Measurements from ENCODE around the gene NAE1.

DNA sequence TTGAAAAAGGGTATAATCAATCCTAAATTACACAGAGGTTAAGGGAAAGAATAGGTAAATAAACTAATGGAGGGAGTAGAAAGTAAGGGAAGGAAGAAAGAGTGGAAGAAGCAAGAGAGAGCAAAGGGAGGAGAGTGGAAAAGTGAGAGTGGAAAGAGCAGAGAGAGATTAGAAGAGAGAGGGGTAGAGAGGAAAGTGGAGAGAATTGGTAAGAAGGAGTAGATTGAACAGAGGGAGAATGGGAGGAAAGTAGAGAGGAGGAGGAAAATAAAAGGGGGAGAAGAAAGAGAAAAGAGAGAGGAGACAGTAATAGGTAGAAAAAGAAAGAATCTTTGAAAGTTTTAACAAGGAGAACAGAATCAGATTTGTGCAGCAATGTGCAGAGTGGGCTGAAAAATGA, 54.3 kb downstream of the NAE1 start:
- TF ChIP-seq, protein P1, sequence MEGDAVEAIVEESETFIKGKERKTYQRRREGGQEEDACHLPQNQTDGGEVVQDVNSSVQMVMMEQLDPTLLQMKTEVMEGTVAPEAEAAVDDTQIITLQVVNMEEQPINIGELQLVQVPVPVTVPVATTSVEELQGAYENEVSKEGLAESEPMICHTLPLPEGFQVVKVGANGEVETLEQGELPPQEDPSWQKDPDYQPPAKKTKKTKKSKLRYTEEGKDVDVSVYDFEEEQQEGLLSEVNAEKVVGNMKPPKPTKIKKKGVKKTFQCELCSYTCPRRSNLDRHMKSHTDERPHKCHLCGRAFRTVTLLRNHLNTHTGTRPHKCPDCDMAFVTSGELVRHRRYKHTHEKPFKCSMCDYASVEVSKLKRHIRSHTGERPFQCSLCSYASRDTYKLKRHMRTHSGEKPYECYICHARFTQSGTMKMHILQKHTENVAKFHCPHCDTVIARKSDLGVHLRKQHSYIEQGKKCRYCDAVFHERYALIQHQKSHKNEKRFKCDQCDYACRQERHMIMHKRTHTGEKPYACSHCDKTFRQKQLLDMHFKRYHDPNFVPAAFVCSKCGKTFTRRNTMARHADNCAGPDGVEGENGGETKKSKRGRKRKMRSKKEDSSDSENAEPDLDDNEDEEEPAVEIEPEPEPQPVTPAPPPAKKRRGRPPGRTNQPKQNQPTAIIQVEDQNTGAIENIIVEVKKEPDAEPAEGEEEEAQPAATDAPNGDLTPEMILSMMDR (conservative IDR thresholded peaks at IDR 0.05; ENCODE audit: low read depth, low read length), result no peak
- TF ChIP-seq EZH2 (IDR thresholded peaks at IDR 0.05; ENCODE audit: low read length, unreplicated experiment), result no peak

All from PC-3 (cell line).